Transverse colon (tissue), 4 donors: ENCODE data around the gene TTC6.

ENCODE experiments used
- POLR2A ChIP-seq: fragments of 450-650 bp; IDR thresholded peaks from one replicate; pipeline ENCODE4 v1.6.1; 2016; ENCODE audit warnings: antibody characterized with exemption, mild to moderate bottlenecking, moderate library complexity
- POLR2AphosphoS5 ChIP-seq, 3 donors: sonication (generic); formaldehyde crosslinking; IDR thresholded peaks; one replicate each; pipeline ENCODE4 v1.6.1; 2016; ENCODE audit warnings: antibody characterized with exemption in 3 of 3
- TF ChIP-seq, protein P1 (sequence below), 5 experiments: fragments of 200-600 bp in 3 of 5; fragments of 450-650 bp in 2 of 5; sonication (generic) in 3 of 5; IDR thresholded peaks; 1 replicate in 2 of 5; 2 replicates in 3 of 5; pipeline ENCODE4 v1.5.1; 2016 to 2017; ENCODE audit warnings: antibody characterized with exemption in 5 of 5, inconsistent platforms in 3 of 5, mild to moderate bottlenecking in 2 of 5, moderate library complexity in 1 of 5

DNA sequence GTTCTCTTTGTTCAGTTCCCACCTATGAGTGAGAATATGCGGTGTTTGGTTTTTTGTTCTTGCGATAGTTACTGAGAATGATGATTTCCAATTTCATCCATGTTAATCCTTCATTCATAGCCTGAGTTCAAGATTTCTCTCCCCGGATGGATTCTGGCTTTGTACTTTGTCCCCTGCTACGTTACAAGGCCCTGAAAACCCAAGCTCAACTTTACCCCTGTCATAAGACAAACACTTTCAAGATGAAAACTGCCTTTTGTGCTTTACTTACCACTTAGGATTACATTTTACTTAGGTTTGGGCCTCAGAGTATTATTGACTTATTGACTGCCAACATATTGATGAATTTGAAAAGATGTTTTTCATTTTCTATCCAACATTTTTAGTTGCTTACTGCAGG lies 36.7 kb upstream of the TTC6 start:
- TF ChIP-seq POLR2AphosphoS5 (IDR thresholded peaks at IDR 0.05) (no peak), POLR2A (no peak)
- TF ChIP-seq, protein P1, sequence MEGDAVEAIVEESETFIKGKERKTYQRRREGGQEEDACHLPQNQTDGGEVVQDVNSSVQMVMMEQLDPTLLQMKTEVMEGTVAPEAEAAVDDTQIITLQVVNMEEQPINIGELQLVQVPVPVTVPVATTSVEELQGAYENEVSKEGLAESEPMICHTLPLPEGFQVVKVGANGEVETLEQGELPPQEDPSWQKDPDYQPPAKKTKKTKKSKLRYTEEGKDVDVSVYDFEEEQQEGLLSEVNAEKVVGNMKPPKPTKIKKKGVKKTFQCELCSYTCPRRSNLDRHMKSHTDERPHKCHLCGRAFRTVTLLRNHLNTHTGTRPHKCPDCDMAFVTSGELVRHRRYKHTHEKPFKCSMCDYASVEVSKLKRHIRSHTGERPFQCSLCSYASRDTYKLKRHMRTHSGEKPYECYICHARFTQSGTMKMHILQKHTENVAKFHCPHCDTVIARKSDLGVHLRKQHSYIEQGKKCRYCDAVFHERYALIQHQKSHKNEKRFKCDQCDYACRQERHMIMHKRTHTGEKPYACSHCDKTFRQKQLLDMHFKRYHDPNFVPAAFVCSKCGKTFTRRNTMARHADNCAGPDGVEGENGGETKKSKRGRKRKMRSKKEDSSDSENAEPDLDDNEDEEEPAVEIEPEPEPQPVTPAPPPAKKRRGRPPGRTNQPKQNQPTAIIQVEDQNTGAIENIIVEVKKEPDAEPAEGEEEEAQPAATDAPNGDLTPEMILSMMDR (IDR thresholded peaks at IDR 0.05): no peak
